ENCODE results near the gene ITPRIP.

GRCh38 chr10:104299031-104299904 is 39.0 kb downstream of the ITPRIP start:
- TF ChIP-seq, protein P1, sequence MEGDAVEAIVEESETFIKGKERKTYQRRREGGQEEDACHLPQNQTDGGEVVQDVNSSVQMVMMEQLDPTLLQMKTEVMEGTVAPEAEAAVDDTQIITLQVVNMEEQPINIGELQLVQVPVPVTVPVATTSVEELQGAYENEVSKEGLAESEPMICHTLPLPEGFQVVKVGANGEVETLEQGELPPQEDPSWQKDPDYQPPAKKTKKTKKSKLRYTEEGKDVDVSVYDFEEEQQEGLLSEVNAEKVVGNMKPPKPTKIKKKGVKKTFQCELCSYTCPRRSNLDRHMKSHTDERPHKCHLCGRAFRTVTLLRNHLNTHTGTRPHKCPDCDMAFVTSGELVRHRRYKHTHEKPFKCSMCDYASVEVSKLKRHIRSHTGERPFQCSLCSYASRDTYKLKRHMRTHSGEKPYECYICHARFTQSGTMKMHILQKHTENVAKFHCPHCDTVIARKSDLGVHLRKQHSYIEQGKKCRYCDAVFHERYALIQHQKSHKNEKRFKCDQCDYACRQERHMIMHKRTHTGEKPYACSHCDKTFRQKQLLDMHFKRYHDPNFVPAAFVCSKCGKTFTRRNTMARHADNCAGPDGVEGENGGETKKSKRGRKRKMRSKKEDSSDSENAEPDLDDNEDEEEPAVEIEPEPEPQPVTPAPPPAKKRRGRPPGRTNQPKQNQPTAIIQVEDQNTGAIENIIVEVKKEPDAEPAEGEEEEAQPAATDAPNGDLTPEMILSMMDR (IDR thresholded peaks at IDR 0.05): no peak
- TF ChIP-seq EZH2 (IDR thresholded peaks at IDR 0.05) (no peak), EZH2phosphoT487 (IDR thresholded peaks at IDR 0.05) (no peak)

Measured in neural progenitor cell (in vitro differentiated cells).